A549 (cell line): Measurements from ENCODE around the gene ACTN1. TPM values are rescaled to one million over a fixed set of nuclear protein-coding genes. Genes with fewer than 3 reads are reported as not detected.

Experiments
- BHLHE40 ChIP-seq: IDR thresholded peaks from 2 replicates; pipeline ENCODE4 v1.6.1; 2012; ENCODE audit warnings: low read depth, low read length, inconsistent platforms
- CBX2 ChIP-seq: fragments of 200-600 bp; sonication (generic); IDR thresholded peaks from 2 replicates; pipeline ENCODE4 v1.6.1; 2016; ENCODE audit warnings: low read depth, mild to moderate bottlenecking, borderline replicate concordance
- CEBPB ChIP-seq, 2 experiments: fragments of >200 bp in 1 of 2; sonication (Bioruptor Twin) in 1 of 2; formaldehyde crosslinking in 1 of 2; IDR thresholded peaks; 2 replicates each; pipeline ENCODE4 v1.6.1; 2012 to 2016
- EHF ChIP-seq: fragments of 250-450 bp; sonication (Bioruptor Pico); IDR thresholded peaks from 2 replicates; pipeline ENCODE4 v1.5.0; 2020; ENCODE audit warnings: mild to moderate bottlenecking
- EHMT2 ChIP-seq: fragments of 200-600 bp; sonication (generic); IDR thresholded peaks from 2 replicates; pipeline ENCODE4 v1.6.1; 2016; ENCODE audit warnings: antibody characterized with exemption, low read depth, mild to moderate bottlenecking, moderate library complexity
- ESRRA ChIP-seq: fragments of 150-350 bp; IDR thresholded peaks from 2 replicates; pipeline ENCODE4 v1.6.1; 2014; ENCODE audit warnings: mild to moderate bottlenecking, low read length, borderline replicate concordance
- FOSB ChIP-seq: fragments of 250-450 bp; sonication (Bioruptor Pico); IDR thresholded peaks from 2 replicates; pipeline ENCODE4 v1.5.0; 2020; ENCODE audit warnings: mild to moderate bottlenecking, moderate library complexity
- FOSL2 ChIP-seq, 2 experiments: fragments of 450-650 bp in 1 of 2; fragments of >200 bp in 1 of 2; sonication (Bioruptor Twin) in 1 of 2; formaldehyde crosslinking; IDR thresholded peaks; 2 replicates each; pipeline versions ENCODE4 v1.5.0 to v1.6.1; 2016 to 2020; ENCODE audit warnings: mild to moderate bottlenecking in 1 of 2, moderate library complexity in 1 of 2
- GATA3 ChIP-seq: IDR thresholded peaks from 2 replicates; pipeline ENCODE4 v1.6.1; 2012; ENCODE audit warnings: borderline replicate concordance
- HEYL ChIP-seq: fragments of 250-450 bp; sonication (Bioruptor Pico); IDR thresholded peaks from 2 replicates; pipeline ENCODE4 v1.8.0; 2021; ENCODE audit warnings: mild to moderate bottlenecking, moderate library complexity
- HOXB13 ChIP-seq: fragments of 250-450 bp; sonication (Bioruptor Pico); IDR thresholded peaks from 2 replicates; pipeline ENCODE4 v1.5.0; 2020; ENCODE audit warnings: low read depth, mild to moderate bottlenecking, moderate library complexity
- HOXB5 ChIP-seq: fragments of 250-450 bp; sonication (Bioruptor Pico); IDR thresholded peaks from 2 replicates; pipeline ENCODE4 v1.5.0; 2020; ENCODE audit warnings: mild to moderate bottlenecking, moderate library complexity
- JUN ChIP-seq, 2 experiments: fragments of >200 bp; sonication (Bioruptor Twin); formaldehyde crosslinking; IDR thresholded peaks; 2 replicates in 1 of 2; 3 replicates in 1 of 2; pipeline ENCODE4 v1.6.1; 2016 to 2017
- JUNB ChIP-seq: fragments of >200 bp; sonication (Bioruptor Twin); formaldehyde crosslinking; IDR thresholded peaks from 2 replicates; pipeline ENCODE4 v1.6.1; 2016
- KDM5A ChIP-seq: fragments of 200-600 bp; sonication (generic); IDR thresholded peaks from 2 replicates; pipeline ENCODE4 v1.6.1; 2016; ENCODE audit warnings: antibody characterized with exemption, mild to moderate bottlenecking
- MAFK ChIP-seq: fragments of 450-650 bp; IDR thresholded peaks from 2 replicates; pipeline ENCODE4 v1.6.1; 2014; ENCODE audit not compliant: partially characterized antibody
- MAZ ChIP-seq: fragments of 150-350 bp; IDR thresholded peaks from 2 replicates; pipeline ENCODE4 v1.6.1; 2014; ENCODE audit warnings: antibody characterized with exemption, low read depth, low read length, borderline replicate concordance
- MYC ChIP-seq: IDR thresholded peaks from 2 replicates; pipeline ENCODE4 v1.6.1; 2012; ENCODE audit warnings: mild to moderate bottlenecking, inconsistent platforms, low read length, improper control_type of control experiment, borderline replicate concordance
- NPAS2 ChIP-seq: fragments of 250-450 bp; sonication (Bioruptor Pico); IDR thresholded peaks from 2 replicates; pipeline ENCODE4 v1.8.0; 2022; ENCODE audit warnings: mild to moderate bottlenecking, moderate library complexity, borderline replicate concordance
- NR3C1 ChIP-seq: fragments of >200 bp; sonication (Bioruptor Twin); formaldehyde crosslinking; IDR thresholded peaks from 3 replicates; pipeline ENCODE4 v1.6.1; 2017
- POLR2AphosphoS2 ChIP-seq: conservative IDR thresholded peaks from 2 replicates; pipeline ENCODE4 v1.6.1; 2012; ENCODE audit warnings: low read length, improper control_type of control experiment, inconsistent platforms
- RARB ChIP-seq: fragments of 250-450 bp; sonication (Bioruptor Pico); IDR thresholded peaks from 2 replicates; pipeline ENCODE4 v1.8.0; 2021; ENCODE audit warnings: mild to moderate bottlenecking, moderate library complexity
- RCOR1 ChIP-seq: fragments of 150-350 bp; IDR thresholded peaks from 2 replicates; pipeline ENCODE4 v1.6.1; 2014; ENCODE audit warnings: antibody characterized with exemption, low read length, low read depth
- SMC3 ChIP-seq: fragments of >200 bp; sonication (Bioruptor Twin); formaldehyde crosslinking; IDR thresholded peaks from 3 replicates; pipeline ENCODE4 v1.6.1; 2018; ENCODE audit warnings: inconsistent platforms
- TFCP2L1 ChIP-seq: fragments of 250-450 bp; sonication (Bioruptor Pico); IDR thresholded peaks from 2 replicates; pipeline ENCODE4 v1.5.0; 2021; ENCODE audit warnings: mild to moderate bottlenecking
- TP53 ChIP-seq: fragments of 250-450 bp; sonication (Bioruptor Pico); IDR thresholded peaks from 2 replicates; pipeline ENCODE4 v1.5.0; 2021; ENCODE audit warnings: mild to moderate bottlenecking, moderate library complexity
- ZC3H11A ChIP-seq: fragments of 450-650 bp; IDR thresholded peaks from 2 replicates; pipeline ENCODE4 v1.6.1; 2014; ENCODE audit warnings: antibody characterized with exemption, mild to moderate bottlenecking
- ZFP36 ChIP-seq: fragments of 450-650 bp; IDR thresholded peaks from 2 replicates; pipeline ENCODE4 v1.6.1; 2014; ENCODE audit warnings: borderline replicate concordance; ENCODE audit not compliant: partially characterized antibody
- ZNF302 ChIP-seq: fragments of 250-450 bp; sonication (Bioruptor Pico); IDR thresholded peaks from 2 replicates; pipeline ENCODE4 v1.9.0; 2021; ENCODE audit warnings: inconsistent platforms, mild to moderate bottlenecking, moderate library complexity
- ZSCAN20 ChIP-seq: fragments of 250-450 bp; sonication (Bioruptor Pico); IDR thresholded peaks from 2 replicates; pipeline ENCODE4 v1.8.0; 2022; ENCODE audit warnings: mild to moderate bottlenecking, moderate library complexity
- polyA plus RNA-seq, 4 experiments: library from polyadenylated mRNA; depleted of rRNA in 3 of 4; stranded (reverse); fragments of >200 nt; fragmentation: RNase III in 1 of 4; extraction: RNeasy Plus Mini Kit Qiagen cat#74134 plus additional on column Dnase treatment in 1 of 4; gene quantifications; 2 replicates in 3 of 4; 3 replicates in 1 of 4; pipeline ENCODE4 v1.2.3, GENCODE V29; 2011 to 2017
- TF ChIP-seq, protein P1 (sequence below): fragments of >200 bp; sonication (Bioruptor Twin); formaldehyde crosslinking; IDR thresholded peaks from 2 replicates; pipeline ENCODE4 v1.6.1; 2016
- TF ChIP-seq, protein P2 (sequence below): fragments of >200 bp; sonication (Bioruptor Twin); formaldehyde crosslinking; IDR thresholded peaks from 3 replicates; pipeline ENCODE4 v1.5.1; 2016
- TF ChIP-seq, protein P3 (sequence below): fragments of 250-450 bp; sonication (Bioruptor Pico); IDR thresholded peaks from 2 replicates; pipeline ENCODE4 v1.5.0; 2021; ENCODE audit warnings: mild to moderate bottlenecking, moderate library complexity, borderline replicate concordance
- TF ChIP-seq, protein P4 (sequence below): fragments of 450-650 bp; IDR thresholded peaks from 2 replicates; pipeline ENCODE4 v1.6.1; 2014; ENCODE audit warnings: antibody characterized with exemption
- TF ChIP-seq, protein P5 (sequence below): IDR thresholded peaks from 2 replicates; pipeline ENCODE4 v1.6.1; 2012
- TF ChIP-seq, protein P6 (sequence below): IDR thresholded peaks from 2 replicates; pipeline ENCODE4 v1.6.1; 2012
- TF ChIP-seq, protein P7 (sequence below): fragments of 250-450 bp; sonication (Bioruptor Pico); IDR thresholded peaks from 2 replicates; pipeline ENCODE4 v1.5.0; 2020; ENCODE audit warnings: low read depth, mild to moderate bottlenecking, moderate library complexity

ACTN1 gene
- polyA plus RNA-seq, 2 of the 4 experiments (the other 2 are of a cell fraction) = 208 to 245 TPM

DNA sequence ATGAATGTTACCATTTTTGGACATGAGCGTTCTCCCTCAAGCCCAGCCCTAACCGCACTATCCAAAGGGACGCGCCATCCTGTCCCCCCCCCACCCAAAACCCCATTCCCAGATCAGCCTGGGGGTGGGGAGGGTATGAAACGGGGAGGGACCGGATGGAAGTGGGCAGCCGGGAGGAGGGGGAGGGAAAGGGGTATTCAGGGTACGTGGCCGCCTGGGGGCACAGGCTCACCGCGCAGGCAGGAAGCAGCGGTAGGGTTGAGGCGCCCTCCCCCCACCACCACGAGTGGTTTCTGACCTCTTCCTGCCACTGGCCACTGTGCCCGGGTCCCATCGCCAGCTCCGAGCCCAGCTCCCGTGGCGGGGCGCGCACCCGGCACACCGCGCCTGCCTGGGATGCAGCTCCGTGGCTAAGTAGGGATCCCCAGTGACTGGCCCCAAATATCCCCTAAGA, 1.4 kb downstream of the ACTN1 start (continued):
- TF ChIP-seq MYC = no peak
- no peak for TF ChIP-seq RCOR1
- TF ChIP-seq ZC3H11A = no peak
- no peak for TF ChIP-seq RARB (CRISPR knock-in tag)
- TF ChIP-seq, protein P1, sequence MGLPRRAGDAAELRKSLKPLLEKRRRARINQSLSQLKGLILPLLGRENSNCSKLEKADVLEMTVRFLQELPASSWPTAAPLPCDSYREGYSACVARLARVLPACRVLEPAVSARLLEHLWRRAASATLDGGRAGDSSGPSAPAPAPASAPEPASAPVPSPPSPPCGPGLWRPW = no peak
- no peak for TF ChIP-seq NR3C1
- TF ChIP-seq TP53 = no peak
- TF ChIP-seq ESRRA = no peak
- TF ChIP-seq, protein P2, sequence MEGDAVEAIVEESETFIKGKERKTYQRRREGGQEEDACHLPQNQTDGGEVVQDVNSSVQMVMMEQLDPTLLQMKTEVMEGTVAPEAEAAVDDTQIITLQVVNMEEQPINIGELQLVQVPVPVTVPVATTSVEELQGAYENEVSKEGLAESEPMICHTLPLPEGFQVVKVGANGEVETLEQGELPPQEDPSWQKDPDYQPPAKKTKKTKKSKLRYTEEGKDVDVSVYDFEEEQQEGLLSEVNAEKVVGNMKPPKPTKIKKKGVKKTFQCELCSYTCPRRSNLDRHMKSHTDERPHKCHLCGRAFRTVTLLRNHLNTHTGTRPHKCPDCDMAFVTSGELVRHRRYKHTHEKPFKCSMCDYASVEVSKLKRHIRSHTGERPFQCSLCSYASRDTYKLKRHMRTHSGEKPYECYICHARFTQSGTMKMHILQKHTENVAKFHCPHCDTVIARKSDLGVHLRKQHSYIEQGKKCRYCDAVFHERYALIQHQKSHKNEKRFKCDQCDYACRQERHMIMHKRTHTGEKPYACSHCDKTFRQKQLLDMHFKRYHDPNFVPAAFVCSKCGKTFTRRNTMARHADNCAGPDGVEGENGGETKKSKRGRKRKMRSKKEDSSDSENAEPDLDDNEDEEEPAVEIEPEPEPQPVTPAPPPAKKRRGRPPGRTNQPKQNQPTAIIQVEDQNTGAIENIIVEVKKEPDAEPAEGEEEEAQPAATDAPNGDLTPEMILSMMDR = no peak
- no peak for TF ChIP-seq EHF (CRISPR knock-in tag)
- TF ChIP-seq, protein P3, sequence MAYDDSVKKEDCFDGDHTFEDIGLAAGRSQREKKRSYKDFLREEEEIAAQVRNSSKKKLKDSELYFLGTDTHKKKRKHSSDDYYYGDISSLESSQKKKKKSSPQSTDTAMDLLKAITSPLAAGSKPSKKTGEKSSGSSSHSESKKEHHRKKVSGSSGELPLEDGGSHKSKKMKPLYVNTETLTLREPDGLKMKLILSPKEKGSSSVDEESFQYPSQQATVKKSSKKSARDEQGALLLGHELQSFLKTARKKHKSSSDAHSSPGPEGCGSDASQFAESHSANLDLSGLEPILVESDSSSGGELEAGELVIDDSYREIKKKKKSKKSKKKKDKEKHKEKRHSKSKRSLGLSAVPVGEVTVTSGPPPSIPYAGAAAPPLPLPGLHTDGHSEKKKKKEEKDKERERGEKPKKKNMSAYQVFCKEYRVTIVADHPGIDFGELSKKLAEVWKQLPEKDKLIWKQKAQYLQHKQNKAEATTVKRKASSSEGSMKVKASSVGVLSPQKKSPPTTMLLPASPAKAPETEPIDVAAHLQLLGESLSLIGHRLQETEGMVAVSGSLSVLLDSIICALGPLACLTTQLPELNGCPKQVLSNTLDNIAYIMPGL (CRISPR knock-in tag) = no peak
- no peak for TF ChIP-seq HOXB5
- TF ChIP-seq EHMT2 = no peak
- TF ChIP-seq KDM5A = no peak
- TF ChIP-seq HOXB13 (CRISPR knock-in tag) = no peak
- TF ChIP-seq MAFK = no peak
- TF ChIP-seq, protein P4, sequence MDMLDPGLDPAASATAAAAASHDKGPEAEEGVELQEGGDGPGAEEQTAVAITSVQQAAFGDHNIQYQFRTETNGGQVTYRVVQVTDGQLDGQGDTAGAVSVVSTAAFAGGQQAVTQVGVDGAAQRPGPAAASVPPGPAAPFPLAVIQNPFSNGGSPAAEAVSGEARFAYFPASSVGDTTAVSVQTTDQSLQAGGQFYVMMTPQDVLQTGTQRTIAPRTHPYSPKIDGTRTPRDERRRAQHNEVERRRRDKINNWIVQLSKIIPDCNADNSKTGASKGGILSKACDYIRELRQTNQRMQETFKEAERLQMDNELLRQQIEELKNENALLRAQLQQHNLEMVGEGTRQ = no peak
- peak in 1 of 2 experiments; percentile 42; a peak in 1 of 5 replicates for TF ChIP-seq JUN (IDR thresholded peaks at IDR 0.05)
- TF ChIP-seq CEBPB (IDR thresholded peaks at IDR 0.05) = no peak
- no peak for TF ChIP-seq BHLHE40
- TF ChIP-seq ZNF302 (CRISPR knock-in tag) = no peak
- no peak for TF ChIP-seq ZFP36
- TF ChIP-seq, protein P5, sequence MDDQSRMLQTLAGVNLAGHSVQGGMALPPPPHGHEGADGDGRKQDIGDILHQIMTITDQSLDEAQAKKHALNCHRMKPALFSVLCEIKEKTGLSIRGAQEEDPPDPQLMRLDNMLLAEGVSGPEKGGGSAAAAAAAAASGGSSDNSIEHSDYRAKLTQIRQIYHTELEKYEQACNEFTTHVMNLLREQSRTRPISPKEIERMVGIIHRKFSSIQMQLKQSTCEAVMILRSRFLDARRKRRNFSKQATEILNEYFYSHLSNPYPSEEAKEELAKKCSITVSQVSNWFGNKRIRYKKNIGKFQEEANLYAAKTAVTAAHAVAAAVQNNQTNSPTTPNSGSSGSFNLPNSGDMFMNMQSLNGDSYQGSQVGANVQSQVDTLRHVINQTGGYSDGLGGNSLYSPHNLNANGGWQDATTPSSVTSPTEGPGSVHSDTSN = no peak
- TF ChIP-seq FOSB (CRISPR knock-in tag) = no peak
- TF ChIP-seq HEYL (CRISPR knock-in tag) = no peak
- TF ChIP-seq MAZ = no peak
- no peak for TF ChIP-seq FOSL2 (IDR thresholded peaks at IDR 0.05)
- TF ChIP-seq FOSL2 (CRISPR knock-in tag; IDR thresholded peaks at IDR 0.05) = peak; percentile 17; the same call in 1 of the 2 replicates
- TF ChIP-seq SMC3 = peak; percentile 29
- TF ChIP-seq NPAS2 (CRISPR knock-in tag) = no peak
- 0 out of 2 replicates have a peak, but pooled peaks have one; percentile 4 for TF ChIP-seq TFCP2L1 (CRISPR knock-in tag)
- no peak for TF ChIP-seq GATA3
- TF ChIP-seq, protein P6, sequence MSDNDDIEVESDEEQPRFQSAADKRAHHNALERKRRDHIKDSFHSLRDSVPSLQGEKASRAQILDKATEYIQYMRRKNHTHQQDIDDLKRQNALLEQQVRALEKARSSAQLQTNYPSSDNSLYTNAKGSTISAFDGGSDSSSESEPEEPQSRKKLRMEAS = peak; percentile 20; the same call in 1 of the 2 replicates
- TF ChIP-seq, protein P7, sequence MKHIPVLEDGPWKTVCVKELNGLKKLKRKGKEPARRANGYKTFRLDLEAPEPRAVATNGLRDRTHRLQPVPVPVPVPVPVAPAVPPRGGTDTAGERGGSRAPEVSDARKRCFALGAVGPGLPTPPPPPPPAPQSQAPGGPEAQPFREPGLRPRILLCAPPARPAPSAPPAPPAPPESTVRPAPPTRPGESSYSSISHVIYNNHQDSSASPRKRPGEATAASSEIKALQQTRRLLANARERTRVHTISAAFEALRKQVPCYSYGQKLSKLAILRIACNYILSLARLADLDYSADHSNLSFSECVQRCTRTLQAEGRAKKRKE = no peak
- no peak for TF ChIP-seq JUNB
- no peak for TF ChIP-seq POLR2AphosphoS2
- TF ChIP-seq CBX2 = no peak
- TF ChIP-seq ZSCAN20 (CRISPR knock-in tag) = no peak
